Measurements from ENCODE around the gene NME3. TPM values are rescaled to one million over a fixed set of nuclear protein-coding genes. Genes with fewer than 3 reads are reported as not detected.

Gene NME3
- total and polyA plus RNA-seq, 2 of the 4 experiments (the other 2 are of a cell fraction), result 12.7 to 41.2 TPM

- intact Hi-C loops (cut with micrococcal nuclease), result no loop called here
- dilution Hi-C loops (cut with HindIII; ENCODE audit: low sequenced_read_pairs, unreplicated experiment), result no loop called here
- Histone ChIP-seq H2BK120ac (ENCODE audit: low read depth, low read length) (no peak overlapping the region), H2BK20ac (ENCODE audit: low read depth, low read length) (no peak overlapping the region), H4K20me1 (ENCODE audit: insufficient read depth, low read length) (peaks cover 6% of the 10 kb centered on the region), H3K9me3 (ENCODE audit: control insufficient read depth, insufficient read depth, low read length) (peaks cover 2% of the 10 kb centered on the region; the same call in 1 of the 2 replicates), H3K18ac (ENCODE audit: low read depth, low read length) (no peak overlapping the region), H4K8ac (ENCODE audit: low read depth in 2 of 2, low read length in 2 of 2) (no peak overlapping the region), H4K91ac (ENCODE audit: insufficient read depth, low read depth, low read length) (no peak overlapping the region), H3K4ac (ENCODE audit: low read depth, low read length) (no peak overlapping the region), H4K5ac (ENCODE audit: low read depth, low read length) (no peak overlapping the region), H3K4me1 (ENCODE audit: control insufficient read depth, insufficient read depth, low read length) (no peaks in the 10 kb centered on the region), H3K36me3 (ENCODE audit: control insufficient read depth, insufficient read depth, low read length) (peaks cover 27% of the 10 kb centered on the region), H3K56ac (ENCODE audit: extremely low read depth, insufficient read depth, low read length) (no peak overlapping the region), H3K23ac (ENCODE audit: low read depth, low read length) (no peak overlapping the region), H2BK5ac (ENCODE audit: low read depth, low read length, poor library complexity, severe bottlenecking) (no peak overlapping the region), H3K27me3 (ENCODE audit: control insufficient read depth, insufficient read depth, low read length) (no peaks in the 10 kb centered on the region), H3K14ac (replicated peaks; ENCODE audit: low read depth, low read length) (no peak overlapping the region), H3K9me1 (ENCODE audit: insufficient read depth, low read length) (0 out of 2 replicates have a peak, but pooled peaks cover 2% of the 10 kb centered on the region), H2BK15ac (ENCODE audit: low read depth, low read length) (no peak overlapping the region), H3K27ac (ENCODE audit: insufficient read depth, low read length) (no peak overlapping the region), H3K79me1 (ENCODE audit: low read depth in 1 of 2, low read length in 2 of 2) (peaks cover 0 to 7% of the 10 kb centered on the region in 2 experiments; a peak in 1 of 4 replicates), H3K4me2 (ENCODE audit: low read depth, low read length) (no peak overlapping the region), H2AK5ac (ENCODE audit: low read depth, low read length) (no peak overlapping the region), H2AK9ac (replicated peaks; ENCODE audit: low read depth, low read length, poor library complexity) (no peak overlapping the region), H2AFZ (replicated peaks; ENCODE audit: low read length, poor library complexity) (no peak overlapping the region), H3K4me3 (ENCODE audit: insufficient read depth, low read depth, low read length) (no peak overlapping the region), H3K9ac (ENCODE audit: low read depth, low read length) (no peak overlapping the region)
- ChIA-PET CTCF (no interaction called here), POLR2A (ENCODE audit: unreplicated experiment) (no interaction called here)
- DNase-seq, result no peak
- no peak for ATAC-seq (ENCODE audit: low read depth)
- in situ Hi-C loops (cut with MboI; ENCODE audit: low sequenced_read_pairs), result no loop called here
- TF ChIP-seq MXI1 (IDR thresholded peaks at IDR 0.05; ENCODE audit: borderline replicate concordance, low read depth, low read length) (no peak), CEBPB (IDR thresholded peaks at IDR 0.05; ENCODE audit: low read depth, low read length) (no peak), FOS (IDR thresholded peaks at IDR 0.05; ENCODE audit: low read depth, low read length) (no peak), ELK1 (IDR thresholded peaks at IDR 0.05; ENCODE audit: borderline replicate concordance, low read depth, low read length) (no peak), NFE2L2 (IDR thresholded peaks at IDR 0.05; ENCODE audit: low read depth, low read length) (no peak)
- 86% methylated on average over 27 of the region's 59 CpGs; no CpG with 5 or more reads in 1 of the 2 experiments for WGBS, 2 experiments (ENCODE audit: extremely low coverage in 2 of 2, insufficient read length in 1 of 2)
- BruUV-seq (replicated peaks), result no TSS peak
Measured at GRCh38 chr16:1791943-1792812, 20.8 kb upstream of the NME3 start.
